GM21576 (cell line): ENCODE data around the gene LSM12.
"Not testable (repeated sequence)": the region's sequence is repeated elsewhere in the genome, so short reads cannot be mapped to it uniquely, and the experiment has no call there.

Source experiments
- ATAC-seq: cut with Tn5 transposase; IDR thresholded peaks from one replicate; pipeline ENCODE4 v1.9.1; 2021; ENCODE audit warnings: mild to moderate bottlenecking, moderate library complexity; ENCODE audit not compliant: unreplicated experiment

The LSM12 gene

DNA sequence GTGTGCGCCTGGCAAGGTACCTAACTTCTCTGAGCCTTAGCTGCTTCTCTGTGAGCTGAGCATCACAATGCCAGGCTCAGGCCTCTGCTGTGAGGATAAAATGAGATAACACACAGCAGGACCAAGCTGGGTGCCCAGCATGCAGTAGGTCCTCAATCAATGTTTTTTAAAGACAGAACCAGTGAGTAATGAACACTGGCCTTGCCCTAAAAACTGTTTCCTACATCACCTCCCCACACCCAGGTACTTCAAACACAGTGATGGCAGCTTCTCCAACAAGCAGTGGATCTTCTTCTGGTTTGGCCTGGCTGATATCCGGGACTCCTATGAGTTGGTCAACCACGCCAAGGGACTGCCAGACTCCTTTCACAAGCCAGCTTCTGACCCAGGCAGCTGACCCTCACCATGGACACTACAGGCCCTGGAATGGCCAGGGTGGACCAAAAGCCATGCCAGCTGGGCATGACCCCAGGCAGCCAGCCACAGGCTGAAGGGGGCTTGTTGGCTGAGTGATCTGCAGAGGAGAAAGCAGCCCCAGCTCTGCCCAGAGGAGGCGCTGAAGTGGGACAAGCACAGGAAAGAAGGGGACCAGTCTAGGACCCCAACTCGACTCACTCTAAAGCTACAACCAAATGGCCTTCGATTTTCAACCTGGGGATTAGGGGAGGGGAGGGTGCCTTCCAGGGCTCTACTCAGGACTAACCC is 58.1 kb downstream of the LSM12 start:
- ATAC-seq = no peak

DNA sequence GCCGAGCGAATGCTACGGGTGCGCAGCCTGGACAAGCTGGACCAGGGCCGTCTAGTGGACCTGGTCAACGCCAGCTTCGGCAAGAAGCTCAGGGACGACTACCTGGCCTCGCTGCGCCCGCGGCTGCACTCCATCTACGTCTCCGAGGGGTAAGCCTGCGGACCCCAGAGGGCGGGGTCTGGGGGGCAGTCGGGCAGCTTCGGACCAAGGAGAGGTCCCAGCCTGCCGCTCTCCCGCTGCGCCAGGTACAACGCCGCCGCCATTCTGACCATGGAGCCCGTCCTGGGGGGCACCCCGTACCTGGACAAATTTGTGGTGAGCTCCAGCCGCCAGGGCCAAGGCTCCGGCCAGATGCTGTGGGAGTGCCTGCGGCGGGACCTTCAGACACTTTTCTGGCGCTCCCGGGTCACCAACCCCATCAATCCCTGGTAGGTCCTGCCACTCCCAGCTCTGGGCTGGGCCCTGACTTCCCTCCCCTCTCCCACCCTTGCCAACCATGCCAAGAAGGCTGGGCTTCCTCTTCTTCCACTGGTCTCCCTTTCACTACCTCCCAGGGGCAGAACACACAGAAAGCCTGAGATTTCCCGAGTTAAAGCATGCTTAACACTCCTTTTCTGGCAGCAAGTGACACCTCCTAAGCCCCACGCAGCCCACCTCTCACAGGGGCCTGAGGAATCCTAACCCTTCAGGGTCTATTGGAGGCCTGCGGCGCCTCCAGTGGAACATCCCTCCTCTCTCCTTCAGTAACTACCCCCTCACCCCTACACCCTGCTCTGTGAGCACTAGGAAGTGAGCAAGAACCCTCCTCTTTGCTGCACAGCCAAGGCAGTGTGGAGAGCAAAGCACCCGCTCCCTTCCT is 58.9 kb downstream of the LSM12 start:
- ATAC-seq = no peak

DNA sequence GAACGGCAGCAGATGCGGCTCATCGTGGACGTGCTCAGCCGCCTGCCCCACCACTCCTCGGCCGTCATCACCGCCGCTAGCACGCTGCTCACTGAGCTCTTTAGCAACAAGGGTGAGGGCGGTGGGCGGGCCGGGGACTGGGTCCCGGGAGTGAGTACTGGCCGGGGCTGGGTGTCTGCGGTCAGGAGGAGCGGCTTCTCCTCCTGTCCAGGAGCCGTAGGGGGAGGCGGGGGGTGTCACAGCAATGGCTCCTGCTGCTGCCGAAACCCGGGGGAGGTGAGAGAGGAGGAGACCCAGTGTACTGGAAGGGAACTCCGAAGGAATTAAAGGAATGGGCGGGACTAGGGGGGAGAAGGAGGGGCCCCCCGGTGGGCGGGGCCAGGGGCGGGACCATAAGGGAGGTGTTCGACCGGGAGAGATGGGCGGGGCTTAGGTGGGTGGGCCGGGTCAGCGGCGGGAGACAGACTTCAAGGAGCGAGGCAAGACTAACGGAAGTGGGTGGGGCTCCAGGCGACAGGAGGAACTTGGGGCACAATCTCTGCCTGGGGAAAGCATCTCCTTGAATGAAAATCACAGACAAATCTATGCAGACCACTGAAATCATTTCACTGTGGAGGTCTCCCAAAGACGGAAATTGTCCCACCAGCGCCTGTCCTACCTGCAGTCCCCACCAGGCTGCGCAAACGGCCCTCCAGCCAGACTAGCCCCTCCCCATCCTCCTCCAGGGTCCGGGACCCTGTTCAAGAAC is 59.7 kb downstream of the LSM12 start:
- ATAC-seq = no peak

- no peak for ATAC-seq
Observed at GRCh38 chr17:44006272-44006597, 60.2 kb downstream of the LSM12 start.

DNA sequence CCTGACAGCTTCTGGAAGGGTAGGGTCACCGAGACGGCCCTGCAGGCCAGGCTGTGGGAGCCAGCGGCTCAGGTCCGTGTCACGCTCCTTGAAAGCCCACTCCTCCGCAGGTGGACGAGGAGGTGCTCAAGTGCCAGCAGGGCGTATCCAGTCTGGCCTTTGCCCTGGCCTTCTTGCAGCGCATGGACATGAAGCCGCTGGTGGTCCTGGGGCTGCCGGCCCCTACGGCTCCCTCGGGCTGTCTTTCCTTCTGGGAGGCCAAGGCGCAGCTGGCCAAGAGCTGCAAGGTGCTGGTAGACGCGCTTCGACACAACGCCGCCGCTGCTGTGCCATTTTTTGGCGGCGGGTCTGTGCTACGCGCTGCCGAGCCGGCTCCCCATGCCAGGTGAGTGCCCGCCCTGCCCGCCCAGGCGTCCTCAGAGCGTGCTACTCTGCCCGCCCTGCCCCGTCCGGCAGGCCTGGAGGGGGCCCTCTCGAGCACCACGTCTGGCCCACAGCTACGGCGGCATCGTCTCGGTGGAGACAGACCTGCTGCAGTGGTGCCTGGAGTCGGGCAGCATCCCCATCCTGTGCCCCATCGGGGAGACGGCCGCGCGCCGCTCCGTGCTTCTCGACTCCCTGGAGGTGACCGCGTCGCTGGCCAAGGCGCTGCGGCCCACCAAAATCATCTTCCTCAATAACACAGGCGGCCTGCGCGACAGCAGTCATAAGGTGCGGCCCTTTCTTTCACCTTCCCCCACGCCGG is 60.8 kb downstream of the LSM12 start:
- ATAC-seq = no peak

GRCh38 chr17:44004761-44005526 is 61.5 kb downstream of the LSM12 start:
- no peak for ATAC-seq

DNA sequence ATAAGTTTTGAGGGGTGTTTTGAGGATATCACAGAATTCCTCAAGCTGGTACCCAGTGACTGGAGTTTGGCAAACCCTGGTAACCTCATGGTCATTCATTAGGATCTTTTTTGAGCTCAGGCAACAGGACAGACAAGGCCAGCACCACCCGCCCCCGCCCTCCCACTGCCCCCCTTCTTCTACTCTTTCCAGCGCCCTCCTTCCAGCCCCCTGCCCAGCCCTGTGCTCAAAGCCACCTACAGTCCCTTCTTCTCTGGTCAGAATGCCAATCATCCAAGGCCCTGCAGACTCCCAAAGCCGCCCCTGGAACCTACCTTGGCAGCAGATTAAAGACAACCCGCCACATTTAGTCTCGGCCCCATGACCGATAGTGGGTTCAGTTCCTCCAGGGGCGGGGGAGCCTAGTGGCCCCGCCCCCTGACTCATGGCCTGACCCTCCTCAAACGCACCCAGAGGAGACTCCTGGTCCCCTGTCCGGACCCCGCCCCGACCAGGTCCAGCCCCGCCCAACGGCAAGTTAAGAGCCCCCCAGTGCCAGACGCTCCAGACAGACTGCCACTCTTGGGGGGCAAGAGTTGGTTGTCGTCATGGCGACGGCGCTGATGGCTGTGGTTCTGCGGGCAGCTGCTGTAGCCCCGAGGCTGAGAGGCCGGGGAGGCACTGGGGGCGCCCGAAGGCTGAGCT is 62.3 kb downstream of the LSM12 start, which contains the start of gene NAGS:
TSS of gene NAGS (plus strand) at position 546 of the 684 bp plus-strand sequence. CDS start at position 588, 42 bp downstream.
- no peak for ATAC-seq

- no peak for ATAC-seq
Observed at GRCh38 chr17:44002141-44002848, 64.2 kb downstream of the LSM12 start.

- ATAC-seq = no peak
Observed at GRCh38 chr17:44001461-44001920, 65.0 kb downstream of the LSM12 start.

GRCh38 chr17:44000871-44001460 is 65.5 kb downstream of the LSM12 start:
- no peak for ATAC-seq

- ATAC-seq = no peak
Observed at GRCh38 chr17:44000141-44000860, 66.2 kb downstream of the LSM12 start.

- ATAC-seq = no peak
Observed at GRCh38 chr17:43999024-43999423, 67.4 kb downstream of the LSM12 start.

DNA sequence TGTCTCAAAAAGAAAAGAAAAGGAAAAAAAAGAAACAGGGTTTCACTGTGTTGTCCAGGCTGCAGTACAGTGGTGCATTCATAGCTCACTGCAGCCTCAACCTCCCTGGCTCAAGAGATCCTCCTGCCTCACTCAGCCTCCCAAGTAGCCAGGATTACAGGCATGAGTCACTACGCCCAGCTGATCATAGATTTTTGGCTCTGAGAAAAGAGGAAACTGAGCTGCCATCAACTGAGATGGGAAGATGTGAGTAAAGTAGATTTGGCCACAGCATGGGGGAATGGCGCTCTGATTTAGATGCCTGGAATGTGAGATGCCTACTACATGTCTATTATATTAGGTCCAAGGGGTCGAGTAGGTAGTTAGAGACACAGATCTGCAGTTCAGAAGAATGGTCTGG is 67.9 kb downstream of the LSM12 start:
- no peak for ATAC-seq

DNA sequence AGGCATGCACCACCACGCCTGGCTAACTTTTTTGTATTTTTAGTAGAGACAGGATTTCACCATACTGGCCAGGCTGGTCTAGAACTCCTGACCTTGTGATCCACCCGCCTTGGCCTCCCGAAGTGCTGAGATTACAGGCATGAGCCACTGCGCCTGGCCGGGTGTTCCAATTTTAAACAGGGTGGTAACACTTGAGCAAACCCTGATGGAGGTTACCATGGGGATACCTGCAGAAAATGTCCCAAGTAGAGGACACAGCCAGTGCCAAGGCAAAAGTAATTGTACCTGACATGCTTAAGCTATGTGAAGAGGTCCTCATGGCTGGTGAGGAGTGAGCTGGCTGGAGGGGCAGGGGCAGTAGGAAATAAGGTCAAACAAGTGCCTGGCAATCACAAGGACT is 69.3 kb downstream of the LSM12 start:
- not testable (repeated sequence) for ATAC-seq

DNA sequence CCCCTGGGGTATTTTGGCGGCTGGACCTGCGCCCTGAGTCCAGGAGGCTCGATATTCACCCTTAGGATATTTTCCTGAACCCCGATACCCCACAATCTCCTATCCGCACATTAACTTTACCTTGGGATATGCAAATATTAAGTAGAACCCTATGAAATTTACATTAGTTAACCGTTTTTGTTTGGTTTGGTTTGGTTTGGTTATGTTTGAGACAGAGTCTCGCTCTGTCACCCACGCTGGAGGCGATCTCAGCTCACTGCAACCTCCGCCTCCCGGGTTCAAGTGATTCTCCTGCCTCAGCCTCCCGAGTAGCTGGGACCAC is 71.4 kb downstream of the LSM12 start:
- no peak for ATAC-seq

GRCh38 chr17:43994272-43995149 is 72.0 kb downstream of the LSM12 start:
- no peak for ATAC-seq

- no peak for ATAC-seq
Observed at GRCh38 chr17:43992641-43993040, 73.8 kb downstream of the LSM12 start.
